ENCODE results near the gene ABCB9. TPM values are rescaled to one million over a fixed set of nuclear protein-coding genes. Genes with fewer than 3 reads are reported as not detected.

ABCB9 gene
- total and polyA plus RNA-seq, 5 donors = 5.2 to 7.0 (median 6.3) TPM

- DNase-seq (peak in 2 of 3 donors; percentile 12 to 50), ATAC-seq (no peak)
Measured at GRCh38 chr12:122981036-122981471, 14.8 kb upstream of the ABCB9 start.

GRCh38 chr12:122980183-122981035 is 14.1 kb upstream of the ABCB9 start, which contains the start of gene ARL6IP4:
Gene ARL6IP4 (plus strand): TSS chr12:122980681. CDS start chr12:122981140, 459 bp downstream.
- Histone ChIP-seq H3K4me1 (ENCODE audit: control insufficient read depth, insufficient read depth, low read length) (peaks cover 6% of the 10 kb centered on the region), H3K27ac (ENCODE audit: low read length) (peak within 1 kb of the TSS; percentile 43), H3K9me3 (ENCODE audit: control insufficient read depth, low read length) (no peaks in the 10 kb centered on the region), H3K27me3 (ENCODE audit: control insufficient read depth, insufficient read depth) (no peaks in the 10 kb centered on the region), H3K4me3 (ENCODE audit: low read length) (peak within 1 kb of the TSS; percentile 75)
- peak; percentile 67 to 88 (median 87) for DNase-seq
- ATAC-seq = peak; percentile 74 to 76
- under 1% methylated on average over 96 of the region's 96 CpGs for WGBS
- intact Hi-C loops (cut with DNase I) = loop anchor here in 3 of 4 donors (5.0 to 10.0 kb wide), 3 partner anchors 167 to 262 kb away; partner anchors contain the start of genes MPHOSPH9 (in 1 of the 3) and MTRFR (in 1 of the 3)

More at GRCh38 chr12:122981036-122981471, 14.8 kb upstream of the ABCB9 start:
- Histone ChIP-seq H3K4me1 (ENCODE audit: control insufficient read depth, insufficient read depth, low read length) (peaks cover 6% of the 10 kb centered on the region), H3K27me3 (ENCODE audit: control insufficient read depth, insufficient read depth) (no peaks in the 10 kb centered on the region), H3K4me3 (ENCODE audit: low read length) (peak overlapping the region; percentile 75), H3K27ac (ENCODE audit: low read length) (peak overlapping the region; percentile 43), H3K9me3 (ENCODE audit: control insufficient read depth, low read length) (no peaks in the 10 kb centered on the region)
- intact Hi-C loops (cut with DNase I) = loop anchor here in 3 of 4 donors (5.0 to 10.0 kb wide), 3 partner anchors 166 to 261 kb away; partner anchors contain the start of genes MPHOSPH9 (in 1 of the 3) and MTRFR (in 1 of the 3)
- under 1% methylated on average over 40 of the region's 40 CpGs for WGBS

GRCh38 chr12:122979908-122980182 is 13.6 kb upstream of the ABCB9 start:
- Histone ChIP-seq H3K9me3 (ENCODE audit: control insufficient read depth, low read length) (no peaks in the 10 kb centered on the region), H3K27ac (ENCODE audit: low read length) (no peak overlapping the region), H3K27me3 (ENCODE audit: control insufficient read depth, insufficient read depth) (no peaks in the 10 kb centered on the region), H3K4me1 (ENCODE audit: control insufficient read depth, insufficient read depth, low read length) (peaks cover 6% of the 10 kb centered on the region), H3K4me3 (ENCODE audit: low read length) (peak overlapping the region; percentile 75)
- DNase-seq = no peak
- 5% methylated on average over 7 of the region's 7 CpGs for WGBS
- intact Hi-C loops (cut with DNase I) = loop anchor here in 3 of 4 donors (5.0 to 10.0 kb wide), 4 partner anchors 167 to 262 kb away; partner anchors contain the start of genes MPHOSPH9 (in 2 of the 3) and MTRFR (in 2 of the 3)
- ATAC-seq = no peak

- WGBS = 70% methylated on average over 28 of the region's 28 CpGs
- DNase-seq (peak in 2 of 3 donors; percentile 49 to 57), ATAC-seq (no peak)
- intact Hi-C loops (cut with DNase I) = loop anchor here in 1 of 4 donors (5.0 kb wide), 1 partner anchor 253 kb away; the partner anchor contains the start of genes MPHOSPH9 and MTRFR
- Histone ChIP-seq H3K9me3 (ENCODE audit: control insufficient read depth, low read length) (no peaks in the 10 kb centered on the region), H3K4me3 (ENCODE audit: low read length) (no peak overlapping the region), H3K27ac (ENCODE audit: low read length) (no peak overlapping the region), H3K27me3 (ENCODE audit: control insufficient read depth, insufficient read depth) (no peaks in the 10 kb centered on the region), H3K4me1 (ENCODE audit: control insufficient read depth, insufficient read depth, low read length) (peaks cover 6% of the 10 kb centered on the region)
Measured at GRCh38 chr12:122979001-122979907, 13.0 kb upstream of the ABCB9 start.

GRCh38 chr12:122978507-122978955 is 12.3 kb upstream of the ABCB9 start:
- Histone ChIP-seq H3K4me1 (ENCODE audit: control insufficient read depth, insufficient read depth, low read length) (peaks cover 6% of the 10 kb centered on the region), H3K27ac (ENCODE audit: low read length) (no peak overlapping the region), H3K4me3 (ENCODE audit: low read length) (no peak overlapping the region), H3K9me3 (ENCODE audit: control insufficient read depth, low read length) (no peaks in the 10 kb centered on the region), H3K27me3 (ENCODE audit: control insufficient read depth, insufficient read depth) (no peaks in the 10 kb centered on the region)
- WGBS = 83% methylated on average over 21 of the region's 21 CpGs
- DNase-seq (peak in 1 of 3 donors; percentile 56), ATAC-seq (no peak)
- intact Hi-C loops (cut with DNase I) = loop anchor here in 1 of 4 donors (5.0 kb wide), 1 partner anchor 254 kb away; the partner anchor contains the start of genes MPHOSPH9 and MTRFR

- WGBS = 81% methylated on average over 9 of the region's 9 CpGs
- intact Hi-C loops (cut with DNase I) = loop anchor here in 1 of 4 donors (5.0 kb wide), 1 partner anchor 254 kb away; the partner anchor contains the start of genes MPHOSPH9 and MTRFR
- peak in 1 of 3 donors; percentile 41 for DNase-seq
- H3K4me1 ChIP-seq (ENCODE audit: control insufficient read depth, insufficient read depth, low read length) = peaks cover 4% of the 10 kb centered on the region
- no peak overlapping the region for H3K27ac ChIP-seq (ENCODE audit: low read length)
- H3K27me3 ChIP-seq (ENCODE audit: control insufficient read depth, insufficient read depth) = no peaks in the 10 kb centered on the region
- H3K9me3 ChIP-seq (ENCODE audit: control insufficient read depth, low read length) = no peaks in the 10 kb centered on the region
- no peak overlapping the region for H3K4me3 ChIP-seq (ENCODE audit: low read length)
- no peak for ATAC-seq
Measured at GRCh38 chr12:122977655-122978392, 11.6 kb upstream of the ABCB9 start.

- no peaks in the 10 kb centered on the region for H3K27me3 ChIP-seq (ENCODE audit: control insufficient read depth, insufficient read depth)
- no peak overlapping the region for H3K4me3 ChIP-seq (ENCODE audit: low read length)
- peak in 1 of 3 donors; percentile 30 for DNase-seq
- WGBS = 87% methylated on average over 6 of the region's 6 CpGs
- H3K9me3 ChIP-seq (ENCODE audit: control insufficient read depth, low read length) = no peaks in the 10 kb centered on the region
- no peak for ATAC-seq
- intact Hi-C loops (cut with DNase I) = loop anchor here in 1 of 4 donors (5.0 kb wide), 1 partner anchor 255 kb away; the partner anchor contains the start of genes MPHOSPH9 and MTRFR
- H3K27ac ChIP-seq (ENCODE audit: low read length) = no peak overlapping the region
- H3K4me1 ChIP-seq (ENCODE audit: control insufficient read depth, insufficient read depth, low read length) = peaks cover 4% of the 10 kb centered on the region
Measured at GRCh38 chr12:122977153-122977552, 10.9 kb upstream of the ABCB9 start.

- no peaks in the 10 kb centered on the region for H3K27me3 ChIP-seq (ENCODE audit: control insufficient read depth, insufficient read depth)
- H3K4me1 ChIP-seq (ENCODE audit: control insufficient read depth, insufficient read depth, low read length) = peaks cover under 1% of the 10 kb centered on the region
- intact Hi-C loops (cut with DNase I) = loop anchor here in 1 of 4 donors (5.0 kb wide), 1 partner anchor 256 kb away; the partner anchor contains the start of genes MPHOSPH9 and MTRFR
- H3K27ac ChIP-seq (ENCODE audit: low read length) = no peak overlapping the region
- no peak overlapping the region for H3K4me3 ChIP-seq (ENCODE audit: low read length)
- DNase-seq (peak in 1 of 3 donors; percentile 62), ATAC-seq (no peak)
- H3K9me3 ChIP-seq (ENCODE audit: control insufficient read depth, low read length) = no peaks in the 10 kb centered on the region
- WGBS = 85% methylated on average over 15 of the region's 15 CpGs
Measured at GRCh38 chr12:122976648-122976975, 10.3 kb upstream of the ABCB9 start.

- WGBS = 5% methylated on average over 8 of the region's 8 CpGs
- intact Hi-C loops (cut with DNase I) = loop anchor here in 1 of 4 donors (5.0 kb wide), 1 partner anchor 256 kb away; the partner anchor contains the start of genes MPHOSPH9 and MTRFR
- peak overlapping the region; percentile 61 for H3K27ac ChIP-seq (ENCODE audit: low read length)
Measured at GRCh38 chr12:122975790-122976647, 9.8 kb upstream of the ABCB9 start.

More at GRCh38 chr12:122975790-122976647, 9.8 kb upstream of the ABCB9 start:
- Histone ChIP-seq H3K4me1 (ENCODE audit: control insufficient read depth, insufficient read depth, low read length) (no peaks in the 10 kb centered on the region), H3K4me3 (ENCODE audit: low read length) (peak overlapping the region; percentile 76), H3K27me3 (ENCODE audit: control insufficient read depth, insufficient read depth) (no peaks in the 10 kb centered on the region), H3K9me3 (ENCODE audit: control insufficient read depth, low read length) (no peaks in the 10 kb centered on the region)
- ATAC-seq (no peak), DNase-seq (peak in 1 of 3 donors; percentile 55)

Measured in right cardiac atrium (tissue), 5 donors.